Measurements from ENCODE around the gene TPRN. TPM values are rescaled to one million over a fixed set of nuclear protein-coding genes. Genes with fewer than 3 reads are reported as not detected.
A peak's percentile ranks its signal among the peaks of the same experiment; 100 is the strongest.
"Not testable (repeated sequence)": the region's sequence is repeated elsewhere in the genome, so short reads cannot be mapped to it uniquely, and the experiment has no call there.

Gene TPRN
- polyA plus RNA-seq, 1 donor from 2014 or later: 8.1 TPM

- peak overlapping the region; percentile 89 for H3K27ac ChIP-seq (ENCODE audit: low read length)
- no peaks in the 10 kb centered on the region for H3K9me2 ChIP-seq (ENCODE audit: insufficient read depth, low read length)
- H3F3A ChIP-seq (ENCODE audit: insufficient read depth, low read length, poor library complexity, severe bottlenecking): no peaks in the 10 kb centered on the region
- H3K4me2 ChIP-seq (ENCODE audit: low read length): peak overlapping the region; percentile 62
- no peak for TF ChIP-seq SMC3 (conservative IDR thresholded peaks at IDR 0.05; ENCODE audit: poor library complexity)
- TF ChIP-seq REST (IDR thresholded peaks at IDR 0.05; ENCODE audit: borderline replicate concordance): no peak
- TF ChIP-seq CTCF (IDR thresholded peaks at IDR 0.05; ENCODE audit: poor library complexity, severe bottlenecking): no peak
- peak; percentile 91 for TF ChIP-seq MXI1 (conservative IDR thresholded peaks at IDR 0.05; ENCODE audit: poor library complexity, severe bottlenecking)
- TF ChIP-seq RAD21 (conservative IDR thresholded peaks at IDR 0.05): no peak
- peak; percentile 16 for TF ChIP-seq EP300 (conservative IDR thresholded peaks at IDR 0.05; ENCODE audit: poor library complexity, severe bottlenecking)
- TF ChIP-seq TAF1 (IDR thresholded peaks at IDR 0.05; ENCODE audit: low read depth): no peak
- TF ChIP-seq POLR2AphosphoS5 (IDR thresholded peaks at IDR 0.05): peak; percentile 75
- H3K9me3 ChIP-seq (ENCODE audit: low read length): no peaks in the 10 kb centered on the region
- H3K27me3 ChIP-seq (ENCODE audit: insufficient read depth, low read depth, low read length): no peaks in the 10 kb centered on the region
- H4K20me1 ChIP-seq (ENCODE audit: insufficient read depth): no peaks in the 10 kb centered on the region
- H3K4me3 ChIP-seq (ENCODE audit: low read length): peak overlapping the region; percentile 96
- H3K9ac ChIP-seq (ENCODE audit: low read length): peak overlapping the region; percentile 90
- H3K36me3 ChIP-seq (ENCODE audit: insufficient read depth, low read length): no peaks in the 10 kb centered on the region
- H3K79me2 ChIP-seq (replicated peaks; ENCODE audit: insufficient read depth, low read length): peaks cover 14% of the 10 kb centered on the region
- H2AFZ ChIP-seq (ENCODE audit: low read depth, low read length): peak overlapping the region; percentile 80
Measured at GRCh38 chr9:137240318-137240840, 39.8 kb upstream of the TPRN start.

GRCh38 chr9:137239541-137240200, 39.1 kb upstream of the TPRN start:
- H3K9me3 ChIP-seq (ENCODE audit: low read length); H3K36me3 ChIP-seq (ENCODE audit: insufficient read depth, low read length); H4K20me1 ChIP-seq (ENCODE audit: insufficient read depth); H3K9me2 ChIP-seq (ENCODE audit: insufficient read depth, low read length); H3F3A ChIP-seq (ENCODE audit: insufficient read depth, low read length, poor library complexity, severe bottlenecking); H2AFZ ChIP-seq (ENCODE audit: low read depth, low read length); H3K27me3 ChIP-seq (ENCODE audit: insufficient read depth, low read depth, low read length): not testable (repeated sequence)
- Histone ChIP-seq H3K79me2 (replicated peaks; ENCODE audit: insufficient read depth, low read length) (peaks cover 14% of the 10 kb centered on the region), H3K9ac (ENCODE audit: low read length) (peak overlapping the region; percentile 90), H3K27ac (ENCODE audit: low read length) (peak overlapping the region; percentile 89), H3K4me2 (ENCODE audit: low read length) (peak overlapping the region; percentile 62), H3K4me3 (ENCODE audit: low read length) (peak overlapping the region; percentile 96)
